ENCODE results near the gene LMBRD2. TPM values are rescaled to one million over a fixed set of nuclear protein-coding genes. Genes with fewer than 3 reads are reported as not detected.

LMBRD2 gene
- total and polyA plus RNA-seq, 9 of the 15 experiments (the other 6 are each of a cell fraction or from before 2014, with no cell fraction given), result 2.1 to 24.2 (median 10.6) TPM

DNA sequence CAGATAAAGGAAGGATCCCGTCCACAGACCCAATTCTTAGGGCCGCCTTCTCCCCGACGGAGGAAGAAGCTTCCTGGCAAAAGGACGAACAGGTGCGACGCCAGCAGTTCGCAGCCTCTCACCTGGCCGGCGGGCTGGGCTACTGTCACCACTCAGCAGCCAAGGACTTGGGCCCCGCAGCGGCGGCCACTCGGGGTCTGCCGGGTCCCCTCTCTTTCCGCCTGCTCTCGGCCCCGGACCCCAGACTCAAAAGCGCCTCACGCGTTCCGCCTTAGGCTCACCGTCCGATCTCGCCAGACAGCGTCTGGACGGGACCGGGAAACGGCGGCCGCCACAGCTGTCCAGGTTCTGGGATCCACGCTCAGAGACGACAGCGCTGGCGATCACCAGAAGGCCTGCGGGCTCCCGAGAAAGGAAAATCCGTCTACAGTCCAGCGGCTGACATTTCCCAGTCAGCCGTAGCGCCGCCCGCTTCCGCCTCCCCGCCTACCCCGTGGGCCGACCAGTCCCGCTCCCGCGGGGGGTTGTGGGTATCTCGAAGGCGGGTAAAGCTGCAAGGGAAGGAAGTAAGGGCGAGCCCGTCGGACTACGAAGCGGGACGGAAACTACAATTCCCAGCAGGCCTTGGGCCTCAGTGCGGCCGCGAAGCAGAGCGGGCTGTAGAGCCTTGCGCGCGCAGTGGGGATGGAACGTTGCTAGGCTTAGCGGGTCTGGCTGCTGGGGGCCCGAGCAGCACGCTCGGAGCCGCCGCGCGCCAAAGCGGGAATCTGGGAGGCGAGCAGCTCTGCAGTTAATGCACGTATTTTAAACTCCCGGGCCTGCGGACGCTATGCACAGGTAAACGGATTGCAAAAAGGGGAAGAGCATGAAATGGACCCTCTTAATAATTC, at the start of gene LMBRD2, which contains the start of gene SKP2 (continued):
- TF ChIP-seq, protein P1, sequence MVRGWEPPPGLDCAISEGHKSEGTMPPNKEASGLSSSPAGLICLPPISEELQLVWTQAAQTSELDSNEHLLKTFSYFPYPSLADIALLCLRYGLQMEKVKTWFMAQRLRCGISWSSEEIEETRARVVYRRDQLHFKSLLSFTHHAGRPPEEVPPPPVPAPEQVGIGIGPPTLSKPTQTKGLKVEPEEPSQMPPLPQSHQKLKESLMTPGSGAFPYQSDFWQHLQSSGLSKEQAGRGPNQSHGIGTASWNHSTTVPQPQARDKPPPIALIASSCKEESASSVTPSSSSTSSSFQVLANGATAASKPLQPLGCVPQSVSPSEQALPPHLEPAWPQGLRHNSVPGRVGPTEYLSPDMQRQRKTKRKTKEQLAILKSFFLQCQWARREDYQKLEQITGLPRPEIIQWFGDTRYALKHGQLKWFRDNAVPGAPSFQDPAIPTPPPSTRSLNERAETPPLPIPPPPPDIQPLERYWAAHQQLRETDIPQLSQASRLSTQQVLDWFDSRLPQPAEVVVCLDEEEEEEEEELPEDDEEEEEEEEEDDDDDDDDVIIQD (CRISPR knock-in tag; IDR thresholded peaks at IDR 0.05), result no peak
- TF ChIP-seq ZNF586 (CRISPR knock-in tag; conservative IDR thresholded peaks at IDR 0.05) (no peak), ZNF311 (CRISPR knock-in tag; IDR thresholded peaks at IDR 0.05) (no peak), CBX3 (IDR thresholded peaks at IDR 0.05; ENCODE audit: borderline replicate concordance in 1 of 2, low read length in 2 of 2) (peak in 1 of 2 experiments; percentile 80; a peak in 1 of 3 replicates), FOXP1 (CRISPR knock-in tag; IDR thresholded peaks at IDR 0.05) (0 out of 2 replicates have a peak, but pooled peaks have one; percentile 38), DMBX1 (CRISPR knock-in tag; IDR thresholded peaks at IDR 0.05; ENCODE audit: borderline replicate concordance) (no peak), CBFB (CRISPR knock-in tag; IDR thresholded peaks at IDR 0.05) (no peak), FOXA3 (CRISPR knock-in tag; conservative IDR thresholded peaks at IDR 0.05 in 1 of 2, IDR thresholded peaks at IDR 0.05 in 1 of 2) (0 out of 4 replicates have a peak, but pooled peaks of 1 of the 2 experiments have one; percentile 18), ZNF79 (CRISPR knock-in tag; IDR thresholded peaks at IDR 0.05; ENCODE audit: low read depth) (no peak), ZNF644 (tag; IDR thresholded peaks at IDR 0.05; ENCODE audit: low read depth) (peak; percentile 67), MED1 (CRISPR knock-in tag; IDR thresholded peaks at IDR 0.05; ENCODE audit: borderline replicate concordance) (no peak), HNRNPUL1 (IDR thresholded peaks at IDR 0.05; ENCODE audit: low read length) (no peak), MXI1 (IDR thresholded peaks at IDR 0.05; ENCODE audit: low read depth, low read length) (peak; percentile 62; the same call in 1 of the 2 replicates), BACH1 (tag; IDR thresholded peaks at IDR 0.05) (no peak)
- TF ChIP-seq, protein P2, sequence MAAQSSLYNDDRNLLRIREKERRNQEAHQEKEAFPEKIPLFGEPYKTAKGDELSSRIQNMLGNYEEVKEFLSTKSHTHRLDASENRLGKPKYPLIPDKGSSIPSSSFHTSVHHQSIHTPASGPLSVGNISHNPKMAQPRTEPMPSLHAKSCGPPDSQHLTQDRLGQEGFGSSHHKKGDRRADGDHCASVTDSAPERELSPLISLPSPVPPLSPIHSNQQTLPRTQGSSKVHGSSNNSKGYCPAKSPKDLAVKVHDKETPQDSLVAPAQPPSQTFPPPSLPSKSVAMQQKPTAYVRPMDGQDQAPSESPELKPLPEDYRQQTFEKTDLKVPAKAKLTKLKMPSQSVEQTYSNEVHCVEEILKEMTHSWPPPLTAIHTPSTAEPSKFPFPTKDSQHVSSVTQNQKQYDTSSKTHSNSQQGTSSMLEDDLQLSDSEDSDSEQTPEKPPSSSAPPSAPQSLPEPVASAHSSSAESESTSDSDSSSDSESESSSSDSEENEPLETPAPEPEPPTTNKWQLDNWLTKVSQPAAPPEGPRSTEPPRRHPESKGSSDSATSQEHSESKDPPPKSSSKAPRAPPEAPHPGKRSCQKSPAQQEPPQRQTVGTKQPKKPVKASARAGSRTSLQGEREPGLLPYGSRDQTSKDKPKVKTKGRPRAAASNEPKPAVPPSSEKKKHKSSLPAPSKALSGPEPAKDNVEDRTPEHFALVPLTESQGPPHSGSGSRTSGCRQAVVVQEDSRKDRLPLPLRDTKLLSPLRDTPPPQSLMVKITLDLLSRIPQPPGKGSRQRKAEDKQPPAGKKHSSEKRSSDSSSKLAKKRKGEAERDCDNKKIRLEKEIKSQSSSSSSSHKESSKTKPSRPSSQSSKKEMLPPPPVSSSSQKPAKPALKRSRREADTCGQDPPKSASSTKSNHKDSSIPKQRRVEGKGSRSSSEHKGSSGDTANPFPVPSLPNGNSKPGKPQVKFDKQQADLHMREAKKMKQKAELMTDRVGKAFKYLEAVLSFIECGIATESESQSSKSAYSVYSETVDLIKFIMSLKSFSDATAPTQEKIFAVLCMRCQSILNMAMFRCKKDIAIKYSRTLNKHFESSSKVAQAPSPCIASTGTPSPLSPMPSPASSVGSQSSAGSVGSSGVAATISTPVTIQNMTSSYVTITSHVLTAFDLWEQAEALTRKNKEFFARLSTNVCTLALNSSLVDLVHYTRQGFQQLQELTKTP (IDR thresholded peaks at IDR 0.05; ENCODE audit: low read depth in 1 of 2, partially characterized antibody in 2 of 2), result peak in 1 of 2 experiments; percentile 94
- TF ChIP-seq, protein P3, sequence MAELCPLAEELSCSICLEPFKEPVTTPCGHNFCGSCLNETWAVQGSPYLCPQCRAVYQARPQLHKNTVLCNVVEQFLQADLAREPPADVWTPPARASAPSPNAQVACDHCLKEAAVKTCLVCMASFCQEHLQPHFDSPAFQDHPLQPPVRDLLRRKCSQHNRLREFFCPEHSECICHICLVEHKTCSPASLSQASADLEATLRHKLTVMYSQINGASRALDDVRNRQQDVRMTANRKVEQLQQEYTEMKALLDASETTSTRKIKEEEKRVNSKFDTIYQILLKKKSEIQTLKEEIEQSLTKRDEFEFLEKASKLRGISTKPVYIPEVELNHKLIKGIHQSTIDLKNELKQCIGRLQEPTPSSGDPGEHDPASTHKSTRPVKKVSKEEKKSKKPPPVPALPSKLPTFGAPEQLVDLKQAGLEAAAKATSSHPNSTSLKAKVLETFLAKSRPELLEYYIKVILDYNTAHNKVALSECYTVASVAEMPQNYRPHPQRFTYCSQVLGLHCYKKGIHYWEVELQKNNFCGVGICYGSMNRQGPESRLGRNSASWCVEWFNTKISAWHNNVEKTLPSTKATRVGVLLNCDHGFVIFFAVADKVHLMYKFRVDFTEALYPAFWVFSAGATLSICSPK (IDR thresholded peaks at IDR 0.05; ENCODE audit: borderline replicate concordance), result no peak
- TF ChIP-seq, protein P4, sequence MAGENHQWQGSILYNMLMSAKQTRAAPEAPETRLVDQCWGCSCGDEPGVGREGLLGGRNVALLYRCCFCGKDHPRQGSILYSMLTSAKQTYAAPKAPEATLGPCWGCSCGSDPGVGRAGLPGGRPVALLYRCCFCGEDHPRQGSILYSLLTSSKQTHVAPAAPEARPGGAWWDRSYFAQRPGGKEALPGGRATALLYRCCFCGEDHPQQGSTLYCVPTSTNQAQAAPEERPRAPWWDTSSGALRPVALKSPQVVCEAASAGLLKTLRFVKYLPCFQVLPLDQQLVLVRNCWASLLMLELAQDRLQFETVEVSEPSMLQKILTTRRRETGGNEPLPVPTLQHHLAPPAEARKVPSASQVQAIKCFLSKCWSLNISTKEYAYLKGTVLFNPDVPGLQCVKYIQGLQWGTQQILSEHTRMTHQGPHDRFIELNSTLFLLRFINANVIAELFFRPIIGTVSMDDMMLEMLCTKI (IDR thresholded peaks at IDR 0.05; ENCODE audit: partially characterized antibody), result no peak
